Measurements from ENCODE around the gene COL4A2. TPM values are rescaled to one million over a fixed set of nuclear protein-coding genes. Genes with fewer than 3 reads are reported as not detected.
A peak's percentile ranks its signal among the peaks of the same experiment; 100 is the strongest.

COL4A2 gene
- total and polyA plus RNA-seq, 2 experiments from 2014 or later: 146 to 455 TPM

GRCh38 chr13:110349239-110349638 lies 42.2 kb downstream of the COL4A2 start:
- WGBS, 2 experiments (ENCODE audit: low coverage in 1 of 2, low lambda C conversion rate in 2 of 2, missing lambda C conversion rate in 2 of 2): 98 to 100% methylated on average over 5 of the region's 5 CpGs
- H4K20me1 ChIP-seq (ENCODE audit: insufficient read depth): no peaks in the 10 kb centered on the region
- H3F3A ChIP-seq (ENCODE audit: insufficient read depth): peaks cover 18% of the 10 kb centered on the region
- H3K4me2 ChIP-seq (ENCODE audit: unreplicated experiment): no peak overlapping the region
- DNase-seq: no peak
- H3K9me3 ChIP-seq (ENCODE audit: low read depth): no peaks in the 10 kb centered on the region
- no peaks in the 10 kb centered on the region for H3K27me3 ChIP-seq (replicated peaks; ENCODE audit: insufficient read depth)
- H3K27ac ChIP-seq: no peak overlapping the region
- no peak overlapping the region for H3K4me3 ChIP-seq
- TF ChIP-seq EZH2phosphoT487 (IDR thresholded peaks at IDR 0.05; ENCODE audit: insufficient read depth, low read depth): no peak
- TF ChIP-seq EZH2 (IDR thresholded peaks at IDR 0.05; ENCODE audit: insufficient read depth, poor library complexity, severe bottlenecking): no peak
- no peaks in the 10 kb centered on the region for H3K9me2 ChIP-seq (ENCODE audit: insufficient read depth)
- H3K36me3 ChIP-seq (ENCODE audit: low read depth): no peaks in the 10 kb centered on the region
- peaks cover 20% of the 10 kb centered on the region for H3K4me1 ChIP-seq (ENCODE audit: insufficient read depth)
- H3K9ac ChIP-seq: no peak overlapping the region
- in situ Hi-C loops (cut with MboI): no loop called here
- peaks cover 19% of the 10 kb centered on the region for H3K79me2 ChIP-seq (ENCODE audit: insufficient read depth)
- no peak overlapping the region for H2AFZ ChIP-seq

GRCh38 chr13:110350049-110350448 lies 43.0 kb downstream of the COL4A2 start:
- H3K36me3 ChIP-seq (ENCODE audit: low read depth): no peaks in the 10 kb centered on the region
- no peak overlapping the region for H3K9ac ChIP-seq
- in situ Hi-C loops (cut with MboI): no loop called here
- no peaks in the 10 kb centered on the region for H3K9me3 ChIP-seq (ENCODE audit: low read depth)
- no peaks in the 10 kb centered on the region for H4K20me1 ChIP-seq (ENCODE audit: insufficient read depth)
- no peak overlapping the region for H3K4me3 ChIP-seq
- peaks cover 20% of the 10 kb centered on the region for H3K4me1 ChIP-seq (ENCODE audit: insufficient read depth)
- H3K4me2 ChIP-seq (ENCODE audit: unreplicated experiment): no peak overlapping the region
- no peak for DNase-seq
- peaks cover 19% of the 10 kb centered on the region for H3K79me2 ChIP-seq (ENCODE audit: insufficient read depth)
- no peak overlapping the region for H3K27ac ChIP-seq
- no peaks in the 10 kb centered on the region for H3K9me2 ChIP-seq (ENCODE audit: insufficient read depth)
- H3K27me3 ChIP-seq (replicated peaks; ENCODE audit: insufficient read depth): no peaks in the 10 kb centered on the region
- WGBS, 2 experiments (ENCODE audit: low coverage in 1 of 2, low lambda C conversion rate in 2 of 2, missing lambda C conversion rate in 2 of 2): 92 to 96% methylated on average over 1 of the region's 1 CpG
- peaks cover 24% of the 10 kb centered on the region for H3F3A ChIP-seq (ENCODE audit: insufficient read depth)
- TF ChIP-seq EZH2phosphoT487 (IDR thresholded peaks at IDR 0.05; ENCODE audit: insufficient read depth, low read depth) (no peak), EZH2 (IDR thresholded peaks at IDR 0.05; ENCODE audit: insufficient read depth, poor library complexity, severe bottlenecking) (no peak)
- no peak overlapping the region for H2AFZ ChIP-seq

GRCh38 chr13:110350509-110350908 lies 43.4 kb downstream of the COL4A2 start:
- peaks cover 24% of the 10 kb centered on the region for H3F3A ChIP-seq (ENCODE audit: insufficient read depth)
- no peak overlapping the region for H3K27ac ChIP-seq
- 98 to 100% methylated on average over 3 of the region's 3 CpGs for WGBS, 2 experiments (ENCODE audit: low coverage in 1 of 2, low lambda C conversion rate in 2 of 2, missing lambda C conversion rate in 2 of 2)
- no peak overlapping the region for H2AFZ ChIP-seq
- no peaks in the 10 kb centered on the region for H3K9me3 ChIP-seq (ENCODE audit: low read depth)
- no peak for DNase-seq
- H3K36me3 ChIP-seq (ENCODE audit: low read depth): no peaks in the 10 kb centered on the region
- H3K9me2 ChIP-seq (ENCODE audit: insufficient read depth): no peaks in the 10 kb centered on the region
- H3K4me3 ChIP-seq: no peak overlapping the region
- no peak overlapping the region for H3K4me2 ChIP-seq (ENCODE audit: unreplicated experiment)
- H4K20me1 ChIP-seq (ENCODE audit: insufficient read depth): no peaks in the 10 kb centered on the region
- H3K27me3 ChIP-seq (replicated peaks; ENCODE audit: insufficient read depth): no peaks in the 10 kb centered on the region
- H3K9ac ChIP-seq: no peak overlapping the region
- H3K4me1 ChIP-seq (ENCODE audit: insufficient read depth): peaks cover 20% of the 10 kb centered on the region
- in situ Hi-C loops (cut with MboI): no loop called here
- TF ChIP-seq EZH2phosphoT487 (IDR thresholded peaks at IDR 0.05; ENCODE audit: insufficient read depth, low read depth) (no peak), EZH2 (IDR thresholded peaks at IDR 0.05; ENCODE audit: insufficient read depth, poor library complexity, severe bottlenecking) (no peak)
- peaks cover 19% of the 10 kb centered on the region for H3K79me2 ChIP-seq (ENCODE audit: insufficient read depth)

GRCh38 chr13:110351636-110352420 lies 44.7 kb downstream of the COL4A2 start:
- H3K9me3 ChIP-seq (ENCODE audit: low read depth): no peaks in the 10 kb centered on the region
- H3K4me3 ChIP-seq: no peak overlapping the region
- H4K20me1 ChIP-seq (ENCODE audit: insufficient read depth): no peaks in the 10 kb centered on the region
- H3K4me1 ChIP-seq (ENCODE audit: insufficient read depth): peaks cover 18% of the 10 kb centered on the region
- no peak overlapping the region for H2AFZ ChIP-seq
- in situ Hi-C loops (cut with MboI): no loop called here
- peaks cover 19% of the 10 kb centered on the region for H3K79me2 ChIP-seq (ENCODE audit: insufficient read depth)
- peaks cover 24% of the 10 kb centered on the region for H3F3A ChIP-seq (ENCODE audit: insufficient read depth)
- no peaks in the 10 kb centered on the region for H3K9me2 ChIP-seq (ENCODE audit: insufficient read depth)
- no peak overlapping the region for H3K9ac ChIP-seq
- TF ChIP-seq EZH2phosphoT487 (IDR thresholded peaks at IDR 0.05; ENCODE audit: insufficient read depth, low read depth) (no peak), EZH2 (IDR thresholded peaks at IDR 0.05; ENCODE audit: insufficient read depth, poor library complexity, severe bottlenecking) (no peak)
- DNase-seq: peak; percentile 14
- 88 to 89% methylated on average over 6 of the region's 6 CpGs for WGBS, 2 experiments (ENCODE audit: low coverage in 1 of 2, low lambda C conversion rate in 2 of 2, missing lambda C conversion rate in 2 of 2)
- H3K27ac ChIP-seq: no peak overlapping the region
- no peak overlapping the region for H3K4me2 ChIP-seq (ENCODE audit: unreplicated experiment)
- no peaks in the 10 kb centered on the region for H3K27me3 ChIP-seq (replicated peaks; ENCODE audit: insufficient read depth)
- no peaks in the 10 kb centered on the region for H3K36me3 ChIP-seq (ENCODE audit: low read depth)
